ENCODE measurements around the gene RPL27A. TPM values are rescaled to one million over a fixed set of nuclear protein-coding genes. Genes with fewer than 3 reads are reported as not detected.

RPL27A gene
- total RNA-seq, 1 donor from 2014 or later = 679 TPM

DNA sequence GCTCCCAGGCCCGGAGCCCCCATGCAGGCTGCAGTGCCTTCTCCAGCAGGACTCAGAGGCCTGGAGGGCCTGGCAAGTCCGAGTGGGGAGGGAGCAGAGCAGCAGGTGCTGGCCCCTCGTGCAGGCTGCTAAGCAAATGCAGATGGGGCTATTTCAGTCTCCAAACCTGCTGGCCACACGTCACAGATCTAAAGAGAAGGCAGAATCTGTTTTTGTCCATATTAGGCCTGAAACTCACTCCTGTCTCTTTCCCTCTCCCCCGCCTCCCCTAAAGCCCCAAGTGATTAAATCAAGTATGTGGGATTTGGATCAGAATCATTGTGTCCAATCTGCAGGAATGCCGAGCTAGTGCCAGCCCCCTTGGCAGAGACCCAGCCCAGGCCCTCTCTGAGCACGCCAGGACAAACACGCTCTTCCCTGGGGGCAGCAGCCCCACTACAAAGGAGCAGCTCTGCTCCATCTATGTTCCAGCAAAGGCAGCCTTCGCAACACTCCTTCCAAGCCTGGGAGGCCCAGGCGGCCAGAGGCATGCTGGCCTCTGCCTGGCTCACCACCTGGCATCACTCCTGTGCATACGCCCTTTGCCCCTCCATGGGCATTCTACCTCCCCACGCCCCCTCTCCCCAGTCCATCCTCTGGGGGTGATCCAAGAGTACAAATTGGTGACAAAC is 26.5 kb downstream of the RPL27A start:
- H3K4me3 Mint-ChIP-seq = no peak overlapping the region
- intact Hi-C loops (cut with micrococcal nuclease) = no loop called here
- no peaks in the 10 kb centered on the region for H3K9me3 Mint-ChIP-seq
- H3K27ac Mint-ChIP-seq = no peak overlapping the region
- peaks cover 2% of the 10 kb centered on the region for H3K27me3 Mint-ChIP-seq (ENCODE audit: insufficient read depth)
- DNase-seq (ENCODE audit: low spot score) = no peak
- no peaks in the 10 kb centered on the region for H3K4me1 Mint-ChIP-seq (ENCODE audit: low read depth)
- no peaks in the 10 kb centered on the region for H3K36me3 Mint-ChIP-seq (ENCODE audit: low read depth)

DNA sequence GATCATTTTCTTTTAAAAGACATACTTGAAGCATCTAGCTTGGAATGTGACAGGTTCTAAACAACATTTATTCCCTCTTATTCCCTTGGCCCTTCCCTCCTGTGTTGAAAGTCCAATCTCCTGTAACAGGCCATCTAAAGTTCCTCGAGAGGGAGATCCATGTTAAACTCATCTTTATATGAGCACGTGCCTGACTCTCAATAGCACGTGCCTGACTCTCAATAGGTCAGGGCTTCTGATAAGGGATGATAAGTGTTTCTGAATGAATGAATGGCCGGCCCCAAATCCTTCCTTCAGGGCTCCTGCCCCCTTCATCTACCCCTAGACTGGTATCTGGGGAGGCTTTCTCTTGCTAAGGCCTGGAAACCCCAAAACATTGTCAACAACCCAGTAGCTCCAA is 27.2 kb downstream of the RPL27A start:
- intact Hi-C loops (cut with micrococcal nuclease) = no loop called here
- H3K4me1 Mint-ChIP-seq (ENCODE audit: low read depth) = no peaks in the 10 kb centered on the region
- no peak overlapping the region for H3K4me3 Mint-ChIP-seq
- H3K27me3 Mint-ChIP-seq (ENCODE audit: insufficient read depth) = peaks cover 2% of the 10 kb centered on the region
- no peak overlapping the region for H3K27ac Mint-ChIP-seq
- DNase-seq (ENCODE audit: low spot score) = no peak
- no peaks in the 10 kb centered on the region for H3K9me3 Mint-ChIP-seq
- H3K36me3 Mint-ChIP-seq (ENCODE audit: low read depth) = no peaks in the 10 kb centered on the region

DNA sequence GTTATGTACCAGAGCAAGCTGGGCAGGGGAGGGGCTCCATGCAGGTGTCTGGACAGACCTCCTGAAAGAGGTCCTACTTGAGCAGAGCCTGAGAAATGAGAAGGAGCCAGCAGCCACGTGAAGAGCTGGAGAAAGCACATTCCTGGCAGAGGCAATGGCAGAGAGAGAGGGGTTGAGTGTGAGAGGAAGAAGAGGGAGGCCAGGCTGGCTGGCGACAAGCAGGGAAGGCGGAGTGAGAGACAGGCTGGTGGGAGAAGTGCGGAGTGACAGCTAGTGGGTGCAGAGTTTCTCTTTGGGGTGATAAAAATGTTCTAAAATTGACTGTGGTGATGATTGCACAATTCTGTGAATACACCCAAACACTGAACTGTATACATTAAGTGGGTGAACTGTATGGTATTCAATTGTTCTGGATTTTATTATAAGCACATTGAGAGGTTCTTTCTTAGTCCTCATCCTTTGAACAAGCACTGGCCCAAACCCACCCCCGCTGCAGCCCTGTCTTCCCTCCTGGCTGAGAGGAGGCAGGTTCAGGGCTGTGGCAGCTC is 29.4 kb downstream of the RPL27A start:
- Mint-ChIP-seq H3K36me3 (ENCODE audit: low read depth) (no peaks in the 10 kb centered on the region), H3K27me3 (ENCODE audit: insufficient read depth) (no peaks in the 10 kb centered on the region), H3K4me3 (no peak overlapping the region), H3K4me1 (ENCODE audit: low read depth) (no peaks in the 10 kb centered on the region), H3K9me3 (no peaks in the 10 kb centered on the region), H3K27ac (no peak overlapping the region)
- DNase-seq (ENCODE audit: low spot score) = no peak
- intact Hi-C loops (cut with micrococcal nuclease) = no loop called here

DNA sequence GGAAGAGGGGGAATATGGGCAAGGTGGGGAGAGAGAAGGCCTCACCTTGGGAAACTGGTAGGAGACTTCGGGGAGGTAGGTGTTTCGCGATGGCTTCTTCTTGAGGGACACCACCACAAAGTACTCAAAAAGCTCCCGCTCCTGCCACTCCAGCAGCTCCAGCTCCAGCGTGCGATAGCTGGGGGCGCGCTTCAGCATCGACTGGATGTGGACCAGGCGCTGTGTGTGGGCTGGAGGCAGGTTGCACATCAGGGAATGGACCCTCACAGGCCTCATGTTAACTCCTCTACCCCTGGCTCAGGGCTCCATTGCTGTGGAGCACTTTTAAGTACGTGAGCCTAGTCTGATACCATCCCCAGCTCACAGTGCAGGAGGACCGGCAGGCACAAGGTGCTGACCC is 29.9 kb downstream of the RPL27A start:
- H3K9me3 Mint-ChIP-seq = no peaks in the 10 kb centered on the region

DNA sequence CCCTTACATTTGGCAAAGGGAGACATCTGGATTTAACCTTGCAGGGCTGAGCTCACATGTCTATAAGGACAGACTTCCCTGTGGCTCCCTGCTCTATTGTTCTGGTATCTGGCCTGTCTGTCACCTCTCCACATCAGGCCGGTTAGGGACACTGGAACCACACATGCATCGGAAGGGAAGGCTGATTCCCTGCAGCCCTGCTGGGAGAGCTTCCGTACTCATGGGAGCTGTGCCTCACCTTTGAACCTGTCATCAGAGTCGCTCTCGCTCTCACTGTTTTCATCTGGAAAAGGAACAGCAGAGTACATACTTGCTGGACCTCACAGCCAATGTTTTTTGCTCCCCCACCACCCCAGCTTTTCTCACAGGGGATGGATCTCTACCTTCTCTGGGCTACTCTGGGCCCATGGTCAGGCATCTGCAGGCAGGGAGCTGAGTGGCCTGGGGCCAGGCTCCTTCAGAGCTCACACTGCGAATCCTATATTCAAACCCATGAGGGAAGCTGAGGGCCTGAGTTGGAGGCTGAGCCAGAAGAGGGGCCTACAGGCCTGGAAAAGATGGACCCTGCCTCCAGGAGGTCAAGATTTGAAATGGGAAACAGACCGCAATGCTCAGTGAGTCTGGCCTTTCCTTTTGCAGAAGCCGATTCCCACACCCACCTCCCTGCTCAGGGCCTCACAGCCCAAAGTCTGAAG is 31.3 kb downstream of the RPL27A start:
- Mint-ChIP-seq H3K9me3 (no peaks in the 10 kb centered on the region), H3K4me1 (ENCODE audit: low read depth) (peaks cover 7% of the 10 kb centered on the region), H3K4me3 (no peak overlapping the region), H3K27me3 (ENCODE audit: insufficient read depth) (peaks cover 2% of the 10 kb centered on the region), H3K27ac (no peak overlapping the region), H3K36me3 (ENCODE audit: low read depth) (no peaks in the 10 kb centered on the region)
- no peak for DNase-seq (ENCODE audit: low spot score)
- intact Hi-C loops (cut with micrococcal nuclease) = no loop called here

More for the DNA sequence above, 29.9 kb downstream of the RPL27A start:
- DNase-seq (ENCODE audit: low spot score) = no peak
- Mint-ChIP-seq H3K36me3 (ENCODE audit: low read depth) (no peaks in the 10 kb centered on the region), H3K27me3 (ENCODE audit: insufficient read depth) (no peaks in the 10 kb centered on the region), H3K4me1 (ENCODE audit: low read depth) (peaks cover 4% of the 10 kb centered on the region), H3K27ac (no peak overlapping the region), H3K4me3 (no peak overlapping the region)
- intact Hi-C loops (cut with micrococcal nuclease) = no loop called here

DNA sequence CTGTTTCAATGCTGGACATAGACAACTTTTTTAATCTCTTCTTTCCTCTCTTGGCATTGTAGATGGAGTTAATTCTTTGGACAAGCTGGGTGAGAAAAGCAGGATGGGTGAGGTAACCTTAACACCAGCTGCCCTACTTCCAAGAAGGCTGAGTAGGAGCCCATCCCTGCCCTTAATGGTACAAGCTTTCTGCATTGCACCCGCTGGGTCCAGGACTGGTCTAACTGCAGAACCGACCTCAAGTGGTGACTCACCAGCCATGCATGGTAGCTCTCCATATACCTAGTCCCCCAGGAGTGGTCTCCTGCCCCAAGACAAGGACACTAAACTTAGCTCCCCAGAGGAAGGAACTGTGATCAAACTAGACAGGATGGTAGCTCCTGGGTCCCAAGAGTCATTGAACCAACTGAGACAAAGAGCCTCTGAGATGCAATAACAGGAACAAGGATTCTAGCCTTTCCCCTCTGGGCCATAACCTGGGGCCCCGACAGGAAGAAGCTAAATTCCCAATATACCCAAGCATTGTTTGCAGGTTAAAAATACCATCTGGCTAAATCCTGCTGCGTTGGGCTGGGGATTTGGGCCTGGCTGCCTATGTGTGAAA is 32.1 kb downstream of the RPL27A start:
- no peak for DNase-seq (ENCODE audit: low spot score)
- Mint-ChIP-seq H3K36me3 (ENCODE audit: low read depth) (no peaks in the 10 kb centered on the region), H3K9me3 (no peaks in the 10 kb centered on the region), H3K4me1 (ENCODE audit: low read depth) (peaks cover 7% of the 10 kb centered on the region), H3K27me3 (ENCODE audit: insufficient read depth) (peaks cover 2% of the 10 kb centered on the region), H3K4me3 (no peak overlapping the region), H3K27ac (no peak overlapping the region)
- intact Hi-C loops (cut with micrococcal nuclease) = no loop called here

DNA sequence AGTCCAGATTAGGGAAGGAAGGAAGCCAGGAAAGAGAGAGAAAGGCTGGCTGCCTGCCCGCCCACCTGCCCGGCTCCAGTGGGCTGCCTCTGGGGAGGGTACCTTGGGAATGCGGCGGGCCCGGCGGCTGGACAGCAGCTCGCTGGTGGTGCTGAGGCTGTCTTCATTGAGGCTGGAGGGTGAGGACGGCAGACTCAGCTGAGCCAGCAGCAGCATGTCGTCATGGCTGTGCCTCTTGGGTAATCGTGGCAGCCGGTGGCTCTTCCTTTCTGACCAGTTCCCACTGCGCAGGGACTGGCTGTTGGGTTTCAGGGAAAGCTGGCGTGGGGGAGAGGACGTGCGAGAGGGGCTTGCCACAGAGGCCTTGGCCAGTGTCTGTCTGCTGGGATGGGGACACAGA is 32.9 kb downstream of the RPL27A start:
- Mint-ChIP-seq H3K27me3 (ENCODE audit: insufficient read depth) (peaks cover 3% of the 10 kb centered on the region), H3K36me3 (ENCODE audit: low read depth) (no peaks in the 10 kb centered on the region)

DNA sequence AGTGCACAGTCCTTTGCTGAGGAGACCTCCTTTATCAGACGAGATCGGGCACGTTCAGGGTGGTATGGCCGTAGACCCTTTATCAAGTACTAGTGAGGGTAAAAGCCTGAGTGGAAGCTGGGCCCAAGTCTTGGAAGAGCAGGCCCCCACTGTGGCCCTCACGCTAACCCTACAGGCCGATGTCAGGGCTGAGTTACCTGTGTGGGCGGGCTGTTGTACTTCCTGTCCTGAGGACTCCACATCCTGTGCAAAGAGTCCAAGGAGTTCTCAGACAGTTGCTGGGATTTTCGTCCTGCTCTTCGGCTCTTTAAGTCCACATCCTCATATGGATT is 34.9 kb downstream of the RPL27A start:
- Mint-ChIP-seq H3K4me3 (no peak overlapping the region), H3K4me1 (ENCODE audit: low read depth) (peaks cover 7% of the 10 kb centered on the region), H3K36me3 (ENCODE audit: low read depth) (no peaks in the 10 kb centered on the region), H3K27me3 (ENCODE audit: insufficient read depth) (peaks cover 5% of the 10 kb centered on the region), H3K9me3 (no peaks in the 10 kb centered on the region), H3K27ac (no peak overlapping the region)
- intact Hi-C loops (cut with micrococcal nuclease) = no loop called here
- DNase-seq (ENCODE audit: low spot score) = no peak

More for the DNA sequence above, 32.9 kb downstream of the RPL27A start:
- H3K4me1 Mint-ChIP-seq (ENCODE audit: low read depth) = peaks cover 7% of the 10 kb centered on the region
- intact Hi-C loops (cut with micrococcal nuclease) = no loop called here
- no peak overlapping the region for H3K4me3 Mint-ChIP-seq
- DNase-seq (ENCODE audit: low spot score) = no peak
- H3K27ac Mint-ChIP-seq = no peak overlapping the region
- no peaks in the 10 kb centered on the region for H3K9me3 Mint-ChIP-seq

DNA sequence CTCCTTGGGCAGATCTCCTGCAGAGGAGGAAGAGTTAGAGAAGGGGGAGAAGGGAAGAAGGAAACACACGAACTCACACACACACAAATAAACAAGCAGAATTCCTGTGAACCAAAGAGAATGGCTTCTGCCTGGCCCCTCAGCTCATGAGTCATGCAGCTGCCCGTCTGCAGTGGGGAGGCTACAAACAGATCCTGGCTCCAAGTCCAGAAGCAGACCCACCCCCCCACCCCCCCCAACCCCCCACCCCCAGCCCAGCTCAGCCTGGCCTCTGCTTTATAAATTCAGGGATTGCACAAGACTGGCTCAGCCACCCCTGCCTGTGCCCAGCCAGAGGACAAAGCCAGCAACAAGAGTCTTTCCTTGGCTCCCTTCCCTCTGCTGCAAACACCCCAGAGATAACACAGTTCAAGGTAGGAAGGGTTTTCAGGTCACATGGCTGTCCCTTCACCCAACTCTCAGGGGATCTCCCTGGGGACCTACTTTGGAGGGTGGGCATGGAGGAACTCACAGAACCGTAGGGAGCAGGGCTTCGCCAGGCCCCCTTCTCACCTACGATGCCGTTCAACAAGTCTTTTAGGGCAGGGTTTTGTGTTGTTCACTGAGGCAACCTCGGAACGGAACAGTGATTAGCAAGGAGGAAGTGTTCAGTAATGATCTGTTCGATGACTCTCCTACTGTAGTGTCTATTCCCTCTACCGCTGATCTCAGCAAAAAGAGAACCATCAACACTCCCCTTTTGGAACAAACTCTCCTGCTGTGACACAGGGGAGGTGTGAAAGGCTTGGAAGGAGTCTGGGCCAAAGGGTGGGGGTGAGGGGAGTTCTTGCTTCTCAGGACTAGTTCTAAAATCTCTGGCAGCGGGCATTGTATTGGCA is 35.5 kb downstream of the RPL27A start:
- Mint-ChIP-seq H3K36me3 (ENCODE audit: low read depth) (no peaks in the 10 kb centered on the region), H3K27ac (no peak overlapping the region), H3K27me3 (ENCODE audit: insufficient read depth) (peaks cover 5% of the 10 kb centered on the region), H3K9me3 (no peaks in the 10 kb centered on the region), H3K4me3 (no peak overlapping the region), H3K4me1 (ENCODE audit: low read depth) (peaks cover 7% of the 10 kb centered on the region)
- intact Hi-C loops (cut with micrococcal nuclease) = no loop called here
- DNase-seq (ENCODE audit: low spot score) = no peak

DNA sequence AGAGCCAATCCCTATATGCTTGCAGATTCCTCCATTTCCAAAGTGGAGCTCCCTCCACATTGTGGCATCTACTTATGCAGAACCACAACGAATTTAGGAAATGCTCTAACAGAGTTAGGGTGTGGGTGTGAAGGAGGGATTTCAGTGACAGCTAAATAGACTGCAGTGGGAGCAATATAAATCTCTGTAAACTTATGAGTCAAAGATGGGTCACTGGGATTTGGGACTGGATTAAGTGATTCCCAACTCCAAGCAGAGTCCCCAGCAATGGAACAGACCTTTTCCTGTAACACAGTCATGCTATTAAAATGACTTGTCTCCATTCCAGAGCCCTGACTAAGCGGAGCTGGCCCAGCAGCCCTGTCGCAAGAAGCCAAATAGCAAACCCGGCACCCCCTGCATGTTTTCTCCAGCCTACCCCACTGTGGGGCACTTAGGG is 36.6 kb downstream of the RPL27A start:
- intact Hi-C loops (cut with micrococcal nuclease) = no loop called here
- Mint-ChIP-seq H3K4me3 (no peak overlapping the region), H3K4me1 (ENCODE audit: low read depth) (peaks cover 7% of the 10 kb centered on the region)

DNA sequence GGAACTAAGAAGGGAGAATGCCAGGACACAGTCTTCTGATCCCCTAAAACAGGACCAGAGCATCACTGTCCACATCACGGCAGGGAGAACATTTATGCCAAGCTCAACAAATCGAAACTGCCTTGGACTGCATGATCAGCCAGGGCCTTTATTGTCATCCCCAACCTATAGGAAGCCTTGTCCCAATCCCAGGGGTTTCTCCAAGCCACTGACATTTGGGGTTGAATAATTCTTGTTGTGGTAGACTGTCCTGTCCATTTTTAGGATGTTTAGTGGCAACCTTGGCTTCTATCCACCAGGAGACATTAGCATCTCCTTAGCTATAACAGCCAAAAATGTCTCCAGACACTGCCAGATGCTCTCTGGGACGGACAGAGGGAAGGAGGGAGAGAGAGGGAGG is 37.1 kb downstream of the RPL27A start:
- H3K27me3 Mint-ChIP-seq (ENCODE audit: insufficient read depth) = peaks cover 5% of the 10 kb centered on the region
- H3K27ac Mint-ChIP-seq = no peak overlapping the region
- H3K9me3 Mint-ChIP-seq = no peaks in the 10 kb centered on the region
- H3K36me3 Mint-ChIP-seq (ENCODE audit: low read depth) = no peaks in the 10 kb centered on the region
- DNase-seq (ENCODE audit: low spot score) = no peak
- H3K4me3 Mint-ChIP-seq = no peak overlapping the region
- intact Hi-C loops (cut with micrococcal nuclease) = no loop called here
- H3K4me1 Mint-ChIP-seq (ENCODE audit: low read depth) = peaks cover 7% of the 10 kb centered on the region

More for the DNA sequence above, 36.6 kb downstream of the RPL27A start:
- no peak for DNase-seq (ENCODE audit: low spot score)
- peaks cover 5% of the 10 kb centered on the region for H3K27me3 Mint-ChIP-seq (ENCODE audit: insufficient read depth)
- H3K36me3 Mint-ChIP-seq (ENCODE audit: low read depth) = no peaks in the 10 kb centered on the region
- no peaks in the 10 kb centered on the region for H3K9me3 Mint-ChIP-seq
- H3K27ac Mint-ChIP-seq = no peak overlapping the region

DNA sequence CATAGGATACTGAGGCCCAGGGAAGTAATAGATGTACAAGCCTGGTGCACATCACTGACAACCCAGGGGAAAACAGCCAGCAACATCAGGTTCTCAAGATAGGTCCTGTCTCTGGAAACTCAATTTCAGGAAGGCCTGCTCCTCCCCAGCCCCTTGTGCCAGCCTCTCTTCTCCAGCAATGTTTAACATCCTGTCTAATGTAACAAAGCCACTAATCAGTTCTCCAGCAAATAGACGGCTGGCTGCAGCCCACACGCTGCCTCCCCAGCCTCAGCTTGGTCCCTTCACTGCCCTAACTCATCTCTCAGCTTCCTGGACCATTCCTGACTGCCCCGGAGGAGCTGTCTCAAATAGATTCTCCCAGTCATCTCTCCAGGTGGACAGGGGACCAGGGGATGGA is 37.8 kb downstream of the RPL27A start:
- Mint-ChIP-seq H3K27ac (no peak overlapping the region), H3K9me3 (no peaks in the 10 kb centered on the region), H3K36me3 (ENCODE audit: low read depth) (no peaks in the 10 kb centered on the region), H3K4me3 (no peak overlapping the region), H3K27me3 (ENCODE audit: insufficient read depth) (peaks cover 5% of the 10 kb centered on the region), H3K4me1 (ENCODE audit: low read depth) (peaks cover 7% of the 10 kb centered on the region)
- DNase-seq (ENCODE audit: low spot score) = no peak
- intact Hi-C loops (cut with micrococcal nuclease) = no loop called here

All from activated T-helper 1 cell treated with anti-CD3 and anti-CD28 coated beads, Interleukin-12 subunit alpha, Interleukin-12 subunit beta, Interleukin-2, Interleukin-4 antibody, amounts not matched to agents 30 ng/mL and 10 ng/mL and 1 ng/mL, durations not matched to agents 14 hours and 24 hours and 36 hours (primary cell).